GM18505 (cell line): ENCODE measurements around the gene SMAD1.

Source experiments
- ATAC-seq: cut with Tn5 transposase; IDR thresholded peaks from one replicate; pipeline ENCODE4 v1.9.1; 2021; ENCODE audit not compliant: unreplicated experiment
- POLR2A ChIP-seq: IDR thresholded peaks from 4 replicates; pipeline ENCODE4 v1.6.1; 2011; ENCODE audit warnings: borderline replicate concordance; ENCODE audit not compliant: insufficient read depth, insufficient read length; ENCODE audit errors: extremely low read depth

SMAD1 gene

DNA sequence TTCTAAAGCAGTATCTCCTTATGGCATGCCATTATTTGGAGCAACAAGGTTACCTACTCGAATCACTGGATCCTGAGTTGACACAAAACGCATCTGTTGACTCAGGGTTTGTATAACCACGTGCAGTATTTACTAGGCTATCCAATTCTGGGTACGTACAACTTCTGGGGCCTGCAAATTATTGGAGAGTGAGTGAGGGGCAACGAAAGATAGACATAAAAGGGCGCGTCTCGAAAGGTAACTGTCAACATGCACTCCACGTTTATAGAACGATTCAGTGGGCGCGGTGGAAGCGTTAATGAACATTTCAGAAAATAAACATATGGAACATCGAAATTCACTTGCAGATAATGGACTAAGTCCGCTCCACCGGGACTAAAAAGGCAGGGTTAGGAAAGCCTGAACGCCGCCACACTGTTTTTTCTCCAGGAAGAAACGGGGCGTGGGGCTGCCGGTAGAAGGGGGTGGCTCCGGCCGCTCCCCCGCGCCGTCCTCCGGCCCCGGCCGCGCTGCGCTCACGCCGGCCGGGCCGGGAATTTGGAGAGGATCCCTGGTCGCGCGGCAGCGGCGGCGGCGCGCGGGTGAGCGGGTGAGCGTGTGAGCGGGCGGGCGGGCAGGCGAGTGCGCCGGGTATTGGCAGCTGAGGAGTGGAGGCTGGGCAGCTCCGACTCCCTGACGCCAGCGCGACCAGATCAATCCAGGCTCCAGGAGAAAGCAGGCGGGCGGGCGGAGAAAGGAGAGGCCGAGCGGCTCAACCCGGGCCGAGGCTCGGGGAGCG lies at the start of gene SMAD1:
TSS of gene SMAD1 (plus strand) at position 690 of the 778 bp plus-strand sequence. CDS start 32,761 bp downstream, outside the sequence.
- ATAC-seq, result peak; percentile 53
- TF ChIP-seq POLR2A, result peak; percentile 20

- no peak for ATAC-seq
- TF ChIP-seq POLR2A, result no peak
Observed at GRCh38 chr4:145433684-145434083, 48.0 kb upstream of the SMAD1 start.

DNA sequence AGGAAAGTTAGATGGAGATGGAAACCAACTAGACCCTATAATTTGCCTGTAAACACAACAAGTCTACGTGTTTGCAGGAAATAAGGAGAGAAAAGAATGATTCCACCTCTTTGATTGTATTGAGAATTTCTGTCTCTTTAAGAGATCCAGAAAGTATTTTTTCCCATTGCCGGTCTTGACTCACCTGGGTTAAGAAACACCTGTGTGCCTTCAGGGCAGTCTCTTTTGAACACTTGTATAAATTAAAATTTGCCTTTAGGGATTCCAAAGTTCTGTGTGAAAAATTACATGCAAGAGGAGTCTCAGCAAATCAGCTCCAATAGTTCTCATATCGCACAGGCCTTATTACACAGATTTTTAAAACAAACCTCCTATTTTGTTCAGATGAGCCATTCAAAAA lies 46.0 kb upstream of the SMAD1 start:
- no peak for TF ChIP-seq POLR2A
- no peak for ATAC-seq

DNA sequence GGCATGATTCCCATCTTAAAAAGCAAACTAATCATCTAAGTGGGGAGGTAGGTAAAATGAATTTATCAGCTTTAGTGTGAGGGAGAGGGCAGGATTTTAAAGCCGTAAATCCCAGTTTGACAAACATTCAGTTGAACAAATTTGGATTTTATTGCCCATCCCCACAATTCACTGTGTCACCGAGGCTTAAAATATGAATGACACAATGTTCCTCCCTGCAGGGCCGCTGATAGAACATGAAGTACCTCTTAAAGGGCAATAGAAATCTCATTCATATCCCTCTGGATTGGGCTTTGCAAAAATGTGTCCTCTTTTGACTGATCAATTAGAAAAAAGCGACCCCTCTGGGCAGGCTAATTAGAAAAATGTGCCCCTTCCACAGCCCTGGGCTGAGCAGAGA lies 45.5 kb upstream of the SMAD1 start:
- ATAC-seq, result no peak
- TF ChIP-seq POLR2A, result no peak

DNA sequence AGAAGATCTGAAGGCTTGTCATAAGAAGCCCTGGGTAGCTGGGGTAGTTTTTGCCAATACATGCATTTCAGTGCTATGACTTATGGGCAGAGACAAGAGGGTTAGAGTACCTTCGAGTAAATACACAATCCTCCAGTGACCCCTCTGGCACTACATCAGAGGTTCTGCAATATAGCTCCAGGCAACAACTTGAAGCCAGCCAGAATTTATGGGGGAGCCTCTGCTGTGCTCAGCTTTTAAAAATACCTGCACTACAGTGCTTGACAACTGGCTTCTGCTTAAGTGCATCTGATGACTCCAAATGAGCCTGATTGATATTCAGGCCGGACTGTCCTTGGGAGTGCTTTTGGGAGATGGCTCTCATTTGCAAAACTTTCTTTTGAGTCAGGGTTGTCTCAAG lies 44.9 kb upstream of the SMAD1 start:
- no peak for ATAC-seq
- no peak for TF ChIP-seq POLR2A

- ATAC-seq, result no peak
- TF ChIP-seq POLR2A, result no peak
Observed at GRCh38 chr4:145437466-145437865, 44.2 kb upstream of the SMAD1 start.

GRCh38 chr4:145438298-145438697 lies 43.4 kb upstream of the SMAD1 start:
- ATAC-seq, result no peak
- no peak for TF ChIP-seq POLR2A

DNA sequence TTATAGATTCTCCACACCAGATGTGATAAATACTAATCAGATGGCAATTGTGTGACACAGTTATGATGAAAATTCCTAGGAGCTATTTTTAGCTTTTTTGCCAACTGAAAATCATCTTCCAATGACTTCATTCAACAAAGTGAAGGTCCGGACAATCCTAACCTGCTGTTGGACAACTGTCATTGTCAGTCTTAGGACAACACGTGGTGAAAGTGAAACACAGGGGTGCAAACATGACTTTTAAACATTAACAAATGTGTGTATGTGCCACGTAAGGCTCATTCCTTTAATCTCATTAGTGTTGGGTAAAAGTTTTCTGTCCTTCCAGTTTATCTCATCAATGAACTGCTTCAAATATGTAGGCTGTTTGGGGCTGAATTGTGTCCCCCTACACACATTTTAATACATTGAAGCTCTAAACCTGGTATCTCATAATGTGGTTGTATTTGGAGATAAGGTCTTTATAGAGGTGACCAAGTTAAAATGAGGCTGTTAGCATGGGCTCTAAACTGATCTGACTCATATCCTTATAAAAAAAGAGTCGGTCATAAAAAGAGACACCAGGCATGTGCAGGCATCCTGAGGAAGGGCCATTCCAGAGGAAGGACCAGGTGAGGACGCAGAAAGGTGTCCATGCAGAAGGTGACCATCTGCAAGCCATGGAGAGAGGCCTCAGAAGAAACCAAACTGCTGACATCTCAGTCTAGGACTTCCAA lies 41.2 kb upstream of the SMAD1 start:
- TF ChIP-seq POLR2A, result no peak
- no peak for ATAC-seq

DNA sequence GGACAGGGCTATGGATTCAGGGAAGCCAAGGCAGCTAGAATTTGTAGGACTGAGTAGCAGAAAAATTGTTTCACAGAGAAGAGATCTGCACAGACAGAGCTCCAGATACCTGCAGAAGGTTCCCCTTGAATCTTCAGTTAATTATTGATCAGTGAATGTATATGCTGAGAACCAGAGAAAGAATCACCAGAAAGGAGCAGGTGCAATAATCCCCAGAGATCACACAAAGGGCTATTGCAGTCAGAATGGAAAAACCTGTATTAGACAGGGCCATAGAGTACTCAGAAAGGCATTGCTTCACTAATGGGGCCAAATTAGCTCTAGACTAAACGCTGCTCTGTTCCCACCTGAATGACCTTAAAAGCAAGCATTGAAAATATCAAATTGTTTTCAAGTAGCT lies 35.5 kb upstream of the SMAD1 start:
- TF ChIP-seq POLR2A, result no peak
- no peak for ATAC-seq

GRCh38 chr4:145451895-145452294 lies 29.8 kb upstream of the SMAD1 start:
- TF ChIP-seq POLR2A, result no peak
- ATAC-seq, result no peak

DNA sequence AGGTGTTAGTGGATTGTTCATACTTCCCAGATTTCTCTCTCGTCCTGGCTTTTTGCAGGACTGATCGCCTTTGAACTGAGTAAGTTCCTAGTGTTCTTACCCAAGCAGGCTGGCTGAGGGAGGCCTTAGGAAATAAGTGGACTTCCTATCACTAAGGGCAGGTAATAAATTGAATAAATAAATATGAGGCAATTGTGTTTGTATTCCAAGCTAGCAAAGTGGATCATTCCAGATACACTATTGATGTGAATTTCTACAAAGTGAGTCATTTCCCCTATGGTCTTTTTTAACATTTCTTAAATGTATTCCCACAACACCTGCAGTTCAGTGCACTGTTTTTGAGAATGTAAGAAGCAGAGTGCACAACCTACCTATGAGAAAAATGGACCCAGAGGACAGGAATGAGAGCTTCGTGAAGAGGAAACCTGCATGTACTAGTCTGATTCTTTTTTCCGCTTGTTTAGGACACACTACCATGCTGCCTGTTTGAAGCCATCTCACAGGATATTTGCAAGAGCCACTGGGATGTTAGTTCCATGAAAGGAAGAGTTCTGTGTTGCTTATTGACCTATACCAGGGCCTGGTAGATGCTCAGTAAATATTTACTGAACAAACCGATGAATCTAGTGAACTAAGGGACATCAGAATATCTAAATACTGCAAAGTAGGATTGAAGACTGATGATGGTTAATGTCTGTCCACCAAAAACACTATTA lies 29.0 kb upstream of the SMAD1 start:
- ATAC-seq, result no peak
- no peak for TF ChIP-seq POLR2A

- TF ChIP-seq POLR2A, result no peak
- ATAC-seq, result no peak
Observed at GRCh38 chr4:145453163-145453520, 28.5 kb upstream of the SMAD1 start.

DNA sequence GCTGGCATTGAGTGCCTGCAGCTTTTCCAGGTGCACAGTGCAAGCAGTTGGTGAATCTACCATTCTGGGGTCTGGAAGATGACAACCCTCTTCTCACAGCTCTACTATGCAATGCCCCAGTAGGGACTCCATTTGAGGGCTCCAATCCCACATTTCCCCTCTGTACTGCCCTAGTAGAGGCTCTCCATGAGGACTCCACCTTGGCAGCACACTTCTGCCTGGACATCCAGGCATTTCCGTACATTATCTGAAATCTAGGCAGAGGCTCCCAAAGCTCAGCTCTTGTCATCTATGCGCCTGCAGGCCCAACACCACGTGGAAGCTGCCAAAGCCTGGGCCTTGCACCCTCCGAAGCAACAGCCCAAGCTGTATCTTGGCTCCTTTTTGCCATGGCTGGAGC lies 8.4 kb upstream of the SMAD1 start:
- no peak for TF ChIP-seq POLR2A
- ATAC-seq, result no peak
